Measurements from ENCODE around the gene KIF20A.
"Not testable (repeated sequence)": the region's sequence is repeated elsewhere in the genome, so short reads cannot be mapped to it uniquely, and the experiment has no call there.

Gene KIF20A

DNA sequence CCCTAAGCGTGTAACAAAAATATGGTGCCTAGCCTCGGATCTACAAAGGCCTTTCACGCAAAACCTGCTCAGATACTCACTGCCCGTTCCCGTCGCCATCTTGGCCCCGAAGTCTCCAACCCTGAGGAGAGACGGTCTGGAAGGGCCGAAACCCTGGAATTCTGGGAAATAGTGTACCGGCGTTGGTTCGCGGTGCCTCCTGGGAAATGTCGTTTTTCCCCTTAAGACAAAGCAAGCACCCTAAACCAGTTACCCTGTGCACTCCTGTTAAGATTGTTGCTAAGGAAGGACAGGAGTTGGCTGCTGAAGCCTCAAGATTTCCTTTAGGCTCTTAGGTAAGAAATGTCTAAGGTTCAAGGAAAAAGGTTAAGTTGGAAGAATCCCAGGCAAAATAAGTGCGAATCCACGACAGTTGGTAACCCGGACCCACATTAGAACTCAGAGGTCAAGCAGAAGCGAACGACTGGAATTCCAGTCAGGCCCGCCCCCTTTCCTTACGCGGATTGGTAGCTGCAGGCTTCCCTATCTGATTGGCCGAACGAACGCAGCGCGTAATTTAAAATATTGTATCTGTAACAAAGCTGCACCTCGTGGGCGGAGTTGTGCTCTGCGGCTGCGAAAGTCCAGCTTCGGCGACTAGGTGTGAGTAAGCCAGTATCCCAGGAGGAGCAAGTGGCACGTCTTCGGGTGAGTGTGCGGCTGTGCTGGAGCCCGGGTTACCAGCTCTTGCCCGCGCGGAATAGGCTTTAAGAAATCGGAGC is at the start of gene KIF20A, which contains the start of gene BRD8:
Gene KIF20A (plus strand): TSS at position 597 of the 761 bp plus-strand sequence. CDS start 569 bp downstream, outside the sequence.
Gene BRD8 (minus strand): TSS at position 115 of the 761 bp plus-strand sequence. CDS start 16 bp downstream, at position 99.
- peak; percentile 96 to 97 for DNase-seq

DNA sequence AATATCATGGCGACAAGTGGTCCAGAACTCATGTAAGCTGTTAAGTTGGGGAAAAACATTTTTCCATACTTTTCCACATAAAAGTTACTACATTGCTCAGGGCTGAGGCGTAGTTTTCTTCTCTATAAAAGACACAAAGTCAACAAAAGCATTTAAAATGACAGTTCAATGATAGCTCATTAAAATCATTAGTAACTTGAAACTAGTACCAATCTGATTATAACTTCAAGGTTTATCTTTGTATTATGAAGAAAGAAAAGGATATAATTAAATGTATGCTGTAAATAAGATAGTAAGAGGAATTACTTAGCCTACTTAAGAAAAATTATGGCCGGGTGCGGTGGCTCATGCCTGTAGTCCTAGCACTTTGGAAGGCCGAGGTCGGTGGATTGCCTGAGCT is 49.6 kb upstream of the KIF20A start:
- no peak for DNase-seq

DNA sequence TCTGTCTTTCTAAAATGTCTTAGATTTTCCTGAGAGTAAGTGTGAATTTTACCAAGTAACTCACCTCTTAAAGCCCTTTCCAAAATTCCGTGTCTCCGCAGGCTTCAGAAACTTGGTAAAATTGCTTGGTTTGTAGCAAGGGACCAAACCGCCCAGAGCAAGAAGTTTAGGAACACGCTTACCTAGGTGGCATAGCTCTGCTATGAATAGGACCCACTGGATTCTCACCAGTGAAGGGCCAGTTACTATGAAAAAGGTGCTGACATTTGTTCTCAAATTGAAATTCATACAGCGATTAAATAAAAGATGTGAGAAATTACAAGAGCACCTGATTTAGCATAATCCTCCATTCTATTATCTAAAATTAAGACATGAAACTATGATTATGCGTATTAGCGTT is 46.4 kb upstream of the KIF20A start:
- no peak for DNase-seq

DNA sequence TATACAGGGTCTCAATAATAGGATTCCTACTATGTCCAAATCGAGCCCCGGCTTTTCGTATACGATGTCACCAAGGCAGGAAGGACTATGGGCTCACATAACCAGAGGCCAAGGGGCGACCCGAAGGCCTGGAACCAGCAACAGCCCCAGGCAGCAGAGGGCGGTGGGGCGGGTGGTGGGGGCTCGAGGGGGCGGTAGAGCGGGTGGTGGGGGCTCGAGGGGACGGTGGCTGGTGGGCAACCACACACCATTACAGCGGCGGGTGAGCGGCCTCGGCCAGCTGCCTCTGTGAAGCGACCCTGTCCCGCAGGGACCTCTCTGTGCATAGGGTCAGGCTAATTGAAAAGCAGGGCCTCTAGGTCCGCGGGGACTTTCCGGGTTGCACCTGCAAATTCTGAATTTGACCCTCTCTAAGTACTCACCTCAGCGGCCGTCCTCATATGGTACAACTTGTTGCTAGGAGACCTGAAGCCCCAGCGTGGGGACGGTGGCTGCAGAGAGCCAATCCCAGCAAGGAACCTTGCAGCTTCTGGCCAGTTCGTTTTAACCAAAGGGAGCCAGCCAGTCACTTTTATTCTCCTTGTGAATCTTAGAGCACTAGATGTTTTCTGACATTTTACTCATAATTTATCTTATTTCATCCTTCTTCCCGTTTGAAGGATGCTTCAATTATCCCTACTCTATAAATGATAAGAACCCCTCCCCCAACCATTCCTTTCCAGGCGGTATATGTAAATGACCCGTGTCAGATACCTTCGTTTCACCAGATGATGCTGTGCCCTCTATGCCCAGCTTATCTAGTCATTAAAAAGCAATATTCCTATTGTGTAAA is 39.7 kb upstream of the KIF20A start, which contains the start of gene NME5:
Gene NME5 (minus strand): TSS at position 480 of the 832 bp plus-strand sequence. CDS start 648 bp downstream, outside the sequence.
- DNase-seq: peak; percentile 68 to 86

DNA sequence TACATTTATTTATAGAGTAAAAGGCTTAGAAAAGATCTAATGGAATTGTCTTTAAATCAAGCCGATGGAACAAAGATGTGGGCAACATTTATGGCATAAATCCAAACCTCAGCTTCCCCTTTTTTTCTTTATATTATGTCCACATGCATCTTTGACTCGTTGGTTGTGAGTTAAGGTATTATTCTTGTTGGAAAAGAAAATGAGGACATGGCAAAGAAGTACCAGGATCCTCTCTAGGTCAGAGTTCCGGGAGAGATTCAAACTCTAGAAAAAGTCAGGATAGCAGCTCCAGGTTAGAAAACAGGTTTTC is 39.2 kb upstream of the KIF20A start:
- no peak for DNase-seq

DNA sequence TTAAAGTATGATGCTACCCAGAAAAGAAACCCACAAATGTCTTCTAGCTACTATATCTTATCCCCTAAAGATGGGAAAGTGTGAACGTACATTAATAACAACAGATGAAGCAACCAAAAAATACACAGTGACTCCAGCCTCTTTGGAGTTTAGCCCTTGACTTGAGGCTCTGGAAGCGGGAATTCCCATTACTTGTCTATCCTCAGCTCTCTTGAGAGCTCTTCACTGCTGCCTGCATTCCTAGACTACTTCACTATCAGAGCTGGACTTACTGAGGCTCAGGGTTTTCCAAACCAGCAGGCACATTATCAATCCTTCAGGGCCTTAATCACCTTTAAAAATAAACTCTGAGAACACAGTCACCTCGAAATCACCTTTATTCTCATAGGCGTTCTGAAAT is 38.6 kb upstream of the KIF20A start:
- no peak for DNase-seq

DNA sequence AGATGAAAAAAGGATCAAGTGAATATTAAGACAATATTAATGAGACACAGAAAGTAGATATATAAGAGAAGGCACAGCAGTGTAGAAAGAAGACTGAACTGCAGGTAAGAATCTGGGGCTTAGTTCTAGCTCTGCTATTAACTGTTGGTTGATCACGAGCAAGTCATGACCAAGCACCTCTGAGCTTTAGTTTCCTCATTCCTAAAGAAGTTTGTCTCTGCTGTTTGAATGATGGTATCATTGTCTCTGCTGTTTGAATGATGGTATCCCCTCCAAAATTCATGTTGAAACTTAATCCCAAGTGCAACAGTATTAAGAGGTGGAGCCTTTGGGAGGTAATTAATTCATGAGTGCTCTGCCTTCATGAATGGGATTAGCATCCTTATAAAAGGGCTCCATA is 37.2 kb upstream of the KIF20A start:
- no peak for DNase-seq

DNA sequence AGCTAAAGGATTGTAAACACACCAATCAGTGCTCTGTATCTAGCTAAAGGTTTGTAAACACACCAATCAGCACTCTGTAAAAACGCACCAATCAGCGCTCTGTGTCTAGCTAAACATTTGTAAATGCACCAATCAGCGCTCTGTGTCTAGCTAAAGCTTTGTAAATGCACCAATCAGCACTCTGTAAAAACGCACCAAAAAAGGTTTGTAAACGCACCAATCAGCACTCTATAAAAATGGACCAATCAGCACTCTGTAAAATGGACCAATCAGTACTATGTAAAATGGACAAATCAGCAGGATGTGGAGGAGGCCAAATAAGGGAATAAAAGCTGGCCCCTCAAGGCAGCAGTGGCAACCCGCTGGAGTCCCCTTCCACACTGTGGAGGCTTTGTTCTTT is 35.3 kb upstream of the KIF20A start:
- not testable (repeated sequence) for DNase-seq

DNA sequence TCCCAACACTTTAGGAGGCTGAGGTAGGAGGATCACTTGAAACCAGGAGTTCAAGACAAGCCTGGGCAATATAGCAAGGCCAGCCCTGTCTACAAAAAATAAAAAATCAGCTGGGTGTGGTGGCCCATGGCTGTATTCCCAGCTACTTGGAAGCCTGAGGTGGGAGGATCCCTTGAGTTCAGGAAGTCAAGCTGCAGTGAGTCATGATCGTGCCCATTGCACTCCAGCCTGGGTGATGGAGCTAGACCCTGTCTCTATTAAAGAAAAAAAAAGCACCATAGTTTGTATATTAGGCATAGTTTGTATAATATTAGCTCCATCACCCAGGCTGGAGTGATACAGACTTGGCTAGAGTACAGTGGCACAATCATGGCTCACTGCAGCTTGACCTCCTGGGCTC is 30.1 kb upstream of the KIF20A start:
- DNase-seq: no peak

DNA sequence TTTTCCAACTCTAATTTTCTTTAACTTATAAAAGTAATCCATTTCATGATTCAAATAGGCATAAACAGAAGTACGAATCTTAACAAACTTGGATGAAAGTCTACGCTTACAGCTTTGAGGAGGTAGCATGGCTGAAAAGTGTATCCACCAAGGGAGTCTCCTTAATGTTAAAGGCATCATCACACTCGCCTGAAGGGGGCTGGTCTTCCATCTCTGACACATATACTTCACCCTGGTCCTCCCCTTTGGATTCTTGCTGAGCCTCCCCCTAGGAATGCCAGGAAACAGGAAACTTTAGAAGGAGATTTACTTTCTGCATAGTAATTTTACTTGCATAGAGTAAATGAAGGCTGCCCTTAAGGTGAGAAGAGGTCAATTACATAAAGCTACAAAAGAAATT is 29.4 kb upstream of the KIF20A start:
- no peak for DNase-seq

DNA sequence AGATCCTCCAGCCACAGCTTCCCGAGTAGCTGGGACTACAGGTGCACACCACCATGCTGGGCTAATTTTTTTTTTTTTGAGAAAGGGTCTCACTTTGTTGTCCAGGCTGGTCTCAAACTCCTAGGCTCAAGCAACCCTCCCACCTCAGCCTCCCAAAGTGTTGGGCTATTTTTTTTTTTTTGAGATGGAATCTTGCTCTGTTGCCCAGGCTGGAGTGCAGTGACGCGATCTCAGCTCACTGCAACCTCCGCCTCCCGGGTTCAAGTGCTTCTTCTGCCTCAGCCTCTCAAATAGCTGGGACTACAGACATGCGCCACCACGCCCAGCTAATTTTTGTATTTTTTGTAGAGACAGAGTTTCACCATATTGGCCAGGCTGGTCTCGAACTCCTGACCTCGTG is 22.9 kb upstream of the KIF20A start:
- not testable (repeated sequence) for DNase-seq

DNA sequence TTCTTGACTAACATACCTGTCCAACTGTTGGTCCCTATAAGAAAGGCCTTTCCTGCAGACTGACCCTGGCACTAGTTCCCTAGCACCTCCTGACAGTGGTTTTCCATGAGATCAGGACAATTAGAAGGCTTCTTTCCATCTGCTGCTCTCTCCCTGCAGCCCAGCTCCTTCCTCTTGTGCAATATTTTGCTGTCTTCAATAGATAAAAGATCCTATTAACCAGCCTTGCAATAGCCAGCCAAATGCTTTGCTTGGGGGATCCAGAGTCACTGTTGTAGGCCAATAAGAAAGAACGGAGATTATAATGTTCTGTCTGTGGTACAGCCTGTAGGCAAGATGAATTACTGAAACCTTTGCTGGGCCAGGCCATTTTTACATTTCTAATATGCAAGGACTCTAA is 21.3 kb upstream of the KIF20A start:
- no peak for DNase-seq

DNA sequence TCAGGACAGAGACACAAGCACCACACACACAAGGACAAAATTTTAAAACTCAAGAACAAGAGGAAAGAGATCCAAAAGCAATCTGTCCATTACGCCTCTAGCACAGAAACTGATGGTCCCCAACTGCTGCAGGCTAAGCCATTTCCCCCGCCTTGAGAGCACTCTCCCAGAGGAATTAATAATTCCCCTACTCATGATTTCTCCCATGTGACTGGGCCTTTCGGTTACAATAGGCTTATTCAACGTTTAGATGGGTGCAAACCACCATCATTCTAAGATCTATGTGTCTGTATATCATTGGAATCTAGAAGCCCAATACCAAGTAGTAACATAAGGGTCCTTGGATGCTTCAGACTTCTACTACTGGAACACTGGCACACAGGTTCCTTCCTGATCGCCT is 19.2 kb upstream of the KIF20A start:
- no peak for DNase-seq

DNA sequence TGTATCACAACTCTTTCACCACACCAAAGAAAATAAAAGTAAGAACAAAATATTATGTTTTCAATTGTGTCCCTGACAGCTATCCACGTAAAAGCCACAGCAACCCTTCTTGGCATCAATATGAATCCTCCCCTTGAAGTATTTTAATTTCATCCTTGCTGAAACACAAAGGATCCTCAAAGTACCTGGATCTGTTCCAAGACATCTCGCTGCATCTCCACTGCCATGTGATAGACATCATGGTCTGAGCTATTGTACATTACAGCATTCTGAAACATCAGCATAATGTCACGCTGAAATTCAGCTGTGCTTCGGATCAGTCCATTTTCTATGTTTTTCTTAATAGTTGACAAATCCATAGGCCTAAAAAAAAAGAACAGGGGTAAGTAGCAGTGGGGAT is 18.2 kb upstream of the KIF20A start:
- DNase-seq: no peak

DNA sequence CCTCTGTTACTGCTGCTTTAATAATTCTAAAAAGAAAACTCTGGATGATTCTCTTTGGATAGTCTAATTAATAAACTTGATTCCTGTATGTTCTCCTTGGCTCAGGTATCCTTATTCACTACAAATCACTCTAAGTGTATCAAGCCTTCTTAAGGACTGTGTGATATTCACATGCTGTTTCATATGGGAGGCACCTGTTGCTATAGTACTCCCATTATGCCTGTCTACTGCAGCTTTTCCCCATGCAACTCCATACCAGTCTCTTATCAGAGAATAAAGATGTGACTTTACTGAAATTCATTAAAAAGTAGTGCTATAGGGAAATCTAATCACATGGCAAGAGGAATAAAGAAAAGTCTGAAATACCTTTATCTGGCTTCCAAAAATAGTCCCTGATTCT is 15.2 kb upstream of the KIF20A start:
- DNase-seq: no peak

DNA sequence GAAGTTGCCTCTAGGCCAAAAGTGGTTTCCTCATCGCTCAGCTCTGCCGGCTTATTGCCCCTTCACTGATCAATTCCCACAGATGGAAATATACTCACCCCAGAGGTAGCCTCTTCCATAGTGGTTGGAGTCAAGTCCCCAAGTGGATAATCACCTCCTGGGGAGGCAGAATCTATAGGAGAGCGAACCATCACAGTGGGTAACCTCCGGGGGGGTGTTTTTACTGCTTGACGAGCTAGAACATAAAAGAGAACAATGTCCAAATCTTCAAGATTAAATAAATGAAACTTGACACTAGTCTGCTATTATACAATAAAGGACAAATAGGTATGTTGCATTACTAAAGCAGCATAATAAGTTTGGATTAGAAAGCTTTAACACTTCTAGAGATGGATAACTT is 9.8 kb upstream of the KIF20A start:
- DNase-seq: no peak

DNA sequence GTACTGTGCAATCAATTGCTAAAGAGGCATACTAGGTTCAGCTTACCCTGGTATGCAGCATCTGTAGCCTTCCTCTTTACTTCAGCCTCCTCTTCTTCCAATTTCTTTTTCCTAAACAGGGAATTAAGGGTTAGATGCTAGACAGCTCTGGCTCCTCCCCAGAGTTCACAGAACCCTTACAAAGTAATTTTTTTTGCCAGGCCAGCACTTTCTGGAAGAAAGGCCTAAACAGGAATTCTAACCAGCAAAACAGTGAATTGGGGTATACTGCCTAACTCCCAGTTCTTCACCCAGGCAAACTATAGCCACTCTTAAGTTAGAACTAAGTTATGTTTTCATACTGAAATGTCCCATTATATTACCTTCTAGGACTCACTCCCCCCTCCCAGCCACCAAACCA is 8.6 kb upstream of the KIF20A start:
- DNase-seq: no peak

DNA sequence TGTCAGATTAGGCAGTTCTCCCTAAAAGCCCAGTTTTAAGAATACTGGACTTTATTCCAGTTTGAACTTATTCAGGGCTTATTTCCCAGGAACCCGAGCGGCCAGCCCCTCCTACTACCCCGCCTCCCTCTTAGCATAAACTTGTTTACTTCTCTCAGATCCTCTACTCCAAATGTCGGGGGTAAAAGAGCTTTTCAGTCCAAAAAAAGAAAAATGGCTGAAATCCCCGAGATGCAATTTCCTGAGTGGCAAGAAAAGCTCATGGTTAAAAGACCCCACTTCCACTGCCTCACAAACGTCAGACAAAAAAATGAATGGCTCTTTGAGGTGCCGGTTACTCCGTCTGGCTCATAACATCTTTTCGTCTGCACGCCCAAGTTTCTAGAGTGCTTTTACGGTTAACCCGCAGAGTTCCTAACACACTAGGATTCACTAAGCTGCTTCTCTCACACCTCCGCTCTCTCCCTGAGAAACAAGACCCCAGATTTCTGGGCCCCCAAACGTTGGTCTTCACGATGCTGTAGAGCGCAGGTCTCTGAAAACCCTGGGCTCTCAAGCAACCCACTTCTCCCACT is 884 bp upstream of the KIF20A start:
- peak; percentile 7 to 13 for DNase-seq

DNA sequence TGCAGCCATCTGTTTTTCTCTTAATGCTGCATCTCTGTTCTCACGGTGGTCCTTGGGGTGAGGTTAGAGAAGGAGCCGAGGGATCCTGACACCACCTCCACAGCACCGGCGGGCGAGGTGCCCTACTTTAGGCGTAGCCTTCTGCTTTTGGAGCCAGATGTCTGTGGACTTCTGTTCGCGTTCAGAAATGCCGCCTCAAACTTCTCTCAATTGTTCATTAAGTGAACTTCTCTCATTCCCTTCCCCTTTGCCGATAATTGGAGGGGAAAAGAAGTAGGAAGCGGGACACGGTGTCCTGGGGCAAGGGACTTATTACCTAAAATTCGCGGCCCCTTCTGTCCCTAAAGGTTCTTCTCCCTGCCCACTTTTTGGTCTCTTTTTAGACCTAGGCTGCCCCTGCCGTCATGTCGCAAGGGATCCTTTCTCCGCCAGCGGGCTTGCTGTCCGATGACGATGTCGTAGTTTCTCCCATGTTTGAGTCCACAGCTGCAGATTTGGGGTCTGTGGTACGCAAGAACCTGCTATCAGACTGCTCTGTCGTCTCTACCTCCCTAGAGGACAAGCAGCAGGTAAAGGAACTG is 455 bp downstream of the KIF20A start:
- no peak for DNase-seq

DNA sequence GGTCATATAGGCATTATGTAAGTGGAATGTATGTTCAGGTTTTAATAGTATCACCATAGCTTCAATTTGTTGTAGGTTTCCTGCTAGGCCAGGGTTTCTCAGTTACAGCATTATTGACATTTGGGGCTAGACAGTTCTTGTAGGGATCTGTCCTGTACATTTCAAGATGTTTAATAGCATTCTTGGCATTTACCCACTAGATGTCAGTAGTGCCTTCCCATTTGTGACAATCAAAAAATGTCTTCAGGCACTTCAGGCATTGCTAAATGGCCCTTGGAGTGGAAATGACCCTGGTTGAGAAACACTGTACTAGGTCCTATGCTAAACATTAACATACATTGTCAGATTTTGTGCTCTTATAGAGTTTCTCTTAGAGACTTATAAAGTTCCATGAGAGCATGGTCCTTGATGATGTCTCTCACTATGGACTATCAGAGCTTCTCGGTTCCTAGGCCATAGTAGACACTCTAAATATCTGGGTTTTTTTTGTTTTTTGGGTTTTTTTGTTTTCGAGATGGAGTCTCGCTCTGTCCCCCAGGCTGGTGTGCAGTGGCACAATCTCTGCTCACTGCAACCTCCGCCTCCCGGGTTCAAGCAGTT is 1.4 kb downstream of the KIF20A start:
- DNase-seq: peak; percentile 38 to 54

DNA sequence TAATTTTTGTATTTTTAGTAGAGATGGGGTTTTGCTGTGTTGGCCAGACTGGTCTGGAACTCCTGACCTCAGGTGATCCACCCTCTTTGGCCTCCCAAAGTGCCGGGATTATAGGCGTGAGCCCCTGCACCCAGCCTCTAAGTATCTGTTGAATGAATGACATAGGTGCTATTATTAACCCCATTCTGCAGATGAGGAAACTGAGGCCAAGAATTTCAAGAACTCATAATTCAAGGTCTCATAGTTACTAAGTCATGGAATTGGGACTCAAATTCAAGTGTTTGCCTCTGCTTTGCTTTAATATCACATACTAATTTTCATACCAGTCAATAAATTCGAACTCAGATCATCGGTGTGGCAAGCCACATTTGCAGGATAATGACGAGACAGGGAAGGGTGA is 1.9 kb downstream of the KIF20A start:
- DNase-seq: no peak

DNA sequence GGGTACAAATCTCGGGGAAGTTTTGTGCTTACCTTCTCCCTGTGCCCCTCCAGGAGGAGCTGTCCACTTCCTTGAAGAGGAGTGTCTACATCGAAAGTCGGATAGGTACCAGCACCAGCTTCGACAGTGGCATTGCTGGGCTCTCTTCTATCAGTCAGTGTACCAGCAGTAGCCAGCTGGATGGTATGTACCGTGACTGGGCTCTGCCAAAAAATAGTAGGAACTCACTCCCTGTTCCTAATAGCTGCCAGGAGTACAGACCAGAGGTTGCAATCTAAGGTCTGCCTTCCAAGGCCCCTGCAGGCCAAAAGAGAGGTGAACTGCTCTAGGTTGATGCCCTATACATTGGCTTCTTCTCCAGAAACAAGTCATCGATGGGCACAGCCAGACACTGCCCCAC is 3.9 kb downstream of the KIF20A start:
- no peak for DNase-seq

DNA sequence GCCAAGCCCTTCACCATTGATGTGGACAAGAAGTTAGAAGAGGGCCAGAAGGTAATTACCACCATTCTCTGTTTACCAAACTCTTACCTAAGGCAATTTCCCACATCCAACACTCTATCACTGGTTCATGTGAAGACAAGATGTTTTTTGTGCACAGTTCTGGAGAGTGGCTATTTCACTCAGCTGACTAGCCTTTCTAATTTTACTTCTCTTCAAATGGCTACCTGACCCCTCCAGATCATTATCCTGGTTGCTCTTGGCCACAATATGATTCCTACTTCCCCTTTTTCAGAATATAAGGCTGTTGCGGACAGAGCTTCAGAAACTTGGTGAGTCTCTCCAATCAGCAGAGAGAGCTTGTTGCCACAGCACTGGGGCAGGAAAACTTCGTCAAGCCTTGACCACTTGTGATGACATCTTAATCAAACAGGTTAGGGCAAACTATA is 7.1 kb downstream of the KIF20A start:
- no peak for DNase-seq

Measured in SHP77 (cell line).